ENCODE data around the gene EEF1AKMT1.

The EEF1AKMT1 gene, protein sequence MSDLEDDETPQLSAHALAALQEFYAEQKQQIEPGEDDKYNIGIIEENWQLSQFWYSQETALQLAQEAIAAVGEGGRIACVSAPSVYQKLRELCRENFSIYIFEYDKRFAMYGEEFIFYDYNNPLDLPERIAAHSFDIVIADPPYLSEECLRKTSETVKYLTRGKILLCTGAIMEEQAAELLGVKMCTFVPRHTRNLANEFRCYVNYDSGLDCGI

DNA sequence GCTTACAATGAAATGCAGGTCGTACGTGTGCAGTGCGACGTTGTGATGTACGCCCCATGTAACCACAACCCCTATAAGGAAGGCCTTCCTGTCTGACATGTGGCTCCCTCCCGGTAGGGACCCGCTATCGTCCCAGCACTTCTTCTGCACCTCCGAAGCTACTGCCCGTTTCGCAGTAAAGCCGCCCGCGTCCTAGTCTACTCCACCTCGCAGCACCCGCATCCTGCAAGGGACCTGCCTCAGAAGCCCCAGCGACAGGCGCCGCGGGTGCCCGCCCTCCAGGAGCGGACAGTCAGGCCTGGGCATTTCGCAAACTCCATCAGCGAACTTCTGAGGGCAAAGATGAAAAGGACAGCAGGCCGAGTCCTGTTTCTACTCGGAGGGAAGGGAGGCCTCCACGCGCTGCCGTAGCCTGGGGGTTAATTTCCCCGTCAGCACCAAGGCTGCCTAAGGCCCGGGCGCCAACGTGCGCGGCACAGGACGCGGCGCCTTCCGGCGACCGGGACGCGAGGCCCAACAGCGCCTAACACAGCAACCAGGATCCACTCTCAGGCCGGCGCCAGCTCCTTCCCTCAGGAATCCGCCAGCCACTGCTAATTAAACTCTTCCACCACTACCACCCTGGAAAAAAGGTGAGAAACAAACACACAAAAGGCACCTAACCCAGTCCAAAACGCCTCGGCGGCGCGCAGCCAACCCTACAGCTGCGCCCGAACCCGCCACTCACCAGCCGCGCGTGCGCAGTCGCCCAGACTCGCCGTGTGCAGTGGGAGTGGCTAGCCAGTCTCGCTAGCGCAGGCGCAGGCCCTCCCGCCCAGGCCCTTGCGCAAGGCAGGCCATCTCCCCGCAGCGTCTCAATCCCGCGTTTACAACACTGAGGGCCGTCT, at the start of gene EEF1AKMT1:
TSS of gene EEF1AKMT1 (minus strand) at position 768 of the 887 bp plus-strand sequence. CDS start 16,363 bp downstream, outside the sequence.
- DNase-seq: peak; percentile 95

DNA sequence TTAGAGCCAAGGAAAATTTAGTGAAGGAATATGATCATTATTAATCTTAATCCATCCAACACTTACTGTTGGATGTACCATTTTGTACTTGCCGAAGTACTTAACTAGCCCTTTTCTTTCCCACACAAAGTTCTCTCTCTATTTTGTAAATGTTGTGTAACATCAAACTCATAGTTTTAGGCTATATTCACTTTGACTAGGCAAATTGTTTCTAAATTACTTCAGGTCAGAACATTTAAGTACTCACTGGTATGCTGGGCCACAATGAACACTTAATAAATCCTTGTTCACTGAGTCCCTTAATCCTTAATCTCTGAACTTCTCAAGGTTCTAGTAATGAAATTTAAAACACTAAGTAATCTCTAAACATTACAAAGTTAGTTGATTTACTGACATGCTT, 49.3 kb upstream of the EEF1AKMT1 start:
- DNase-seq: no peak

DNA sequence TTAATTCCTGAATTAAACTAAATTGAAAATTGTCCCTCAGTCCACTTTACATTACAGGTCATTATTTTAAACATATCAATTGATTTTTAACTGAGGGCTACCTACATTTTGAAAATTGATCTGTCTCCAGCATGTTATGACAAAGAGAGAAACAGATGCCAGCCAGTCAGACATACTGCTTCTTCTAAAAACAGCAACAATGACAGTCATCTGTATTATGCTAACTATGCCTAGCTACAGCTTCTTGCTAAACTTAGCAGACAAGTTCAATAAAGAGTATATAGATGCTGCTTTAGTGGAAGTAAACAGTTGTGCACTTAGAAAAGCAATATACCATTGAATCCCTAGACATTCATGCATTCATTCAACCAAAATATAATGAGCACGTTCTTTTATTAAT, 48.6 kb upstream of the EEF1AKMT1 start:
- no peak for DNase-seq

DNA sequence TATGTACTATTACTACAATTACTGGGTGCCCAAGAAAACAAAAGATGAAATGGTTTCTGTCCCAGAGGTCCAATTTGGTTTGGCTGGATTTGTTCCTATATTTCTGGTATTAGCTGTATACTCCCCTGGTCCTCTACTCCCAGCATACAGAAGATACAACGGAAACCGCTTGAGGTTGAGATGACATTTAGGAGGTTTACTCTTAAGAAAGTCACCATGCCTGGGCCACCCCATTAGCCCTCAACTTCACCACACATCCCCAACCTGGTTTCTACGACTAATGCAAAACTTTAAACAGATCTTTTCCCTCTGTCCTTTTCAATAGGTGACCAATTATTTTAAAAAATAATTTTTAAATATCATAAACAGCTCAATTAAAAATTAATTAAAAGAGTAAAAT, 46.0 kb upstream of the EEF1AKMT1 start:
- DNase-seq: no peak

DNA sequence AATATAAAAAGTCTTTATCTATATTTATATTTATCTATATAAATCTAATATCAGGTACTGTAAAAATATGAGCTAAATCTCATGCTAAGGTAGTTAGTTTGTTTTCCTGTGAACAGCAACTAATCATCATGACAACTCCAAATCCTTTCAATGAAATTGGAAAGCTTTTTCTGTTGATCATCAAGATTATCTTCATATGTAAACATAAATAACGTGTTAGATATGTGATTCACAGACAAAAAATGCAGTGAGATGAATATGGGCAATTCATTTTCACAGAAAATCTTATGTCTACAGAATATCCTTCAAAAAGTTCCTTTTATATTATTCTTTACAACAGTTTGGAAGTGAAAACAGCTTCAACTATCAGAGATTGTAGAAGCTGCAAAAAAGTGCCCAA, 41.7 kb upstream of the EEF1AKMT1 start:
- no peak for DNase-seq

DNA sequence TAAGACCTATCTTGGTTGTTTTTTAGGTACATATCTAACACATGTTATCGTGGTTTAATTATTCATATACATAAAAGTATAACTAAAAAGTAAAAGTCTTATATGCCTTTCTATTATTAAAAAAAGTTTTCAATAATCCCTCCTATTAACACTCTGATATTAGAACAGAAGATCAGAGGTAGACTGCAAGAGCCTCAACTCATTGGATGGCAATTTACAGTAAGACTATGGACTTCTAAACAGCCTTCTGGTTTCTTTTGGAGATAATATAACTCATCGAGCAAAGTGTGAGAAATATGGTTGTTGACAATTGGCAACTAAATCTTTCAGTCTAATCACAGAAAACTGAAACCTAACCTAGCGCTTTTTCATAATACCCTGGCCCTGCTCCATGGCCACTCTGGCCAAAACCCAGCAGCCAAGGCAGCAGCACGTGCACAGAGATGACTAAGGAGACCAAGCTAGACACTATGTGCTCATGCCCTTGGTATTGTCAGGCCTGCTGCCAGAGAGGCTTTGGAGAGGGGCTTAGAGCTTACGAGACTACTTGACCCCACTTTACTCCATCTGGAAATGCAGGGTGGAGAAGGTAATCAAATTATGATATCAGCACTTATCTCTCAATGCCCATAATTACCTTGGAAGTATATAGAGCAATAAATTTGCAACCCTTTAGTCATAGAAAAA, 40.6 kb upstream of the EEF1AKMT1 start:
- no peak for DNase-seq

DNA sequence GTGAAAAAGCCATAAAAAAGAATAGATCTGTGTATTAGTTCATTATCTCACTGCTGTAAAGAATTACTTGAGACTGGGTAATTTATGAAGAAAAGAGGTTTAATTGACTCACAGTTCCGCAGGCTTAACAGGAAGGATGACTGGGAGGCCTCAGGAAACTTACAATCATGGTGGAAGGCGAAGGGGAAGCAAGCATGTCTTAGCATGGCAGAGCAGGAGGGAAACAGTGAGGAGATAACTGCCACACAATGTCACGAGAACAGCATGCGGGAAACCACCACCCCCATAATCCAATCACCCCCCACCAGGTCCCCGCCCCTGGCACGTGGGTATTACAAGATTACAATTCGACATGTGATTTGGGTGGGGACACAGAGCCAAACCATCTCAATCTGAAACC, 39.1 kb upstream of the EEF1AKMT1 start:
- DNase-seq: no peak

DNA sequence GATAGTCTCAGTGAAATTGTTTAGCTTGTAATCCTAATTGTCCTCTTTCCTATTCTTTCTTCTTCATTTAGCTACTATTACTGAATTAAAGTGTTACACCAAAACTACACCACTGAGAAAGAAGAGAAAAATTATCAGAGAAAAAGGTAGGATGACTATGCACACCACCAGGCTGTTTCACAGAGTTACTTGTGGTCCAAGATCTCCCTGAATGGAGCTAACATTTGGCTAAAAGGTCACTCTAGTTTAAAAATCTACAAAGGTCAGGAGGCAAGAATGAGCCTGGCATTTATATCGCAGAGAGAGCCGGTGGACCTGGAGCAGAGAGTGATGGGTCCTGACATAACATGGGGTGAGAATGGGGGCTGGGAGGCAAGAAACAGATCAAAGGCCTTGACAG, 37.0 kb upstream of the EEF1AKMT1 start:
- no peak for DNase-seq

DNA sequence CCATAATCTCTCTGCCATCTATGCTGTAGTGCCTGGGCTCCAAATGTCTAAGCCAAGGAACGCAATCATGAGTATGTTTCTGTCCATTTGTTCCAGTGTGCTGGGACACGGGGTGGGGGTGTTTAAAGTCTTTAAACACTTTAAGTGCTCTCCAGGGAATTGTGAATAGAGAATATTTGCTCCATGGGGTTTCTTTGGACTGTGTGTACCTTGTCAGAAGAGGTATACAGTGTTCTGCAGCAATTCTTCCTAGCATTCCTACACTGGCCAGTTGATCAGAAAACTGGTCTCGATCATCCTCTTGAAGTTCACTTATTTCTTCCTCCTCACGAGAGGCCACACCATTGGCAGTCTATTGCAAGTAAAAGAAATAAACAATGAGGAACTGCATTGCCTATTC, 35.1 kb upstream of the EEF1AKMT1 start:
- no peak for DNase-seq

DNA sequence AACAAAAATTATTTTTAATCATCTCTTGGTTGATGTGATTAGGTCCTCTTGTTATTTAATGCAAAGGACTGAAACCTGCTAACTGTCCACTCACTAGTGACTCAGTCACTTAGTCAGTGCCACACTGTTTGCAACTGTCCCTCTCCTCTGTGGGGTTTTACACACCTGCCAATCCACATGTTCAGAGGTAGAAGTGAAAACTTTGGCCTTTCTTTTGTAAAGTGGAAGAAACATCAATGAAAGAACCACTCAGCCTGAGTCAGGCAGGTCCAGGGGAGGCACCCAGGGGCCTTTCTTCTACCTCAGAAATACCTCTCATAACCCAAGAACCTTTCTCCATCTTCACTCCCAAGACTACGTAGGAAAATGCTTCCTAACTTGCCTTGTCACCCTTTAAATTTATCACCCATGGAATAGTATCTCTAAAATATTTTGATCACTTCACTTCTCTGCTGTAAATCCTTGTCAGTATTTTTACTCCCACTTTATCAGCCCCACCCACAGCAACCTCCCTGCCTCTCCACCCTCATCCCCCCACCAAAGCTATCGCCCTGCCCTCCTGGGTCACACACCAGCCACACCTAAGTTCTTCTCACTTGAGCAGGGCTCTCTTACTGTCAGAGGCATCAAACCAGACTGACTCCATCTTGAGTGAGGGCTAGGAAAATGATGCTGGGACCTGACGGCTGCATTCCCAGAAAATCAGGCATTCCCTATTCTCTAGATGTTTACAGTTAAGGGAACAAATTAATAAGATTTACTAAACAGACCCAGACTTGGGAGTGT, 29.6 kb upstream of the EEF1AKMT1 start:
- no peak for DNase-seq

DNA sequence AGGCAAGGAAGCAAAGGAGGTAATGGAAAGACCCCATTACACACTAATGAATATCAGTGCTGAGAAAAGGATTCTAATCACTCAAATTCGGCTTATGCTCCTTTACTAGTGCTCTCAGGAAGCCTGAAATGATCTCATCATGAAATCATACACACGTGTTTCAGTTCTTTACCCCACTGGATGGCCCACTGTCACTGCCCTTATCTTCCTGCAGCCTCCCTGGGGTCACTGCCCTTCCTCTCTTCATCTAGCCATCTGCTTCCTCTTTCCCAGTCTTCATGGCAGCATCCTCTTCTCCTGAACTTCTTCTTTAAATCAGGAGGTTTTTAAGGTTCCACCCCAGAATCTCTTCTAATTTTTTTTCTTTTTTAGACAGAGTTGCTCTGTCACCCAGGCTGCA, 27.9 kb upstream of the EEF1AKMT1 start:
- DNase-seq: no peak

DNA sequence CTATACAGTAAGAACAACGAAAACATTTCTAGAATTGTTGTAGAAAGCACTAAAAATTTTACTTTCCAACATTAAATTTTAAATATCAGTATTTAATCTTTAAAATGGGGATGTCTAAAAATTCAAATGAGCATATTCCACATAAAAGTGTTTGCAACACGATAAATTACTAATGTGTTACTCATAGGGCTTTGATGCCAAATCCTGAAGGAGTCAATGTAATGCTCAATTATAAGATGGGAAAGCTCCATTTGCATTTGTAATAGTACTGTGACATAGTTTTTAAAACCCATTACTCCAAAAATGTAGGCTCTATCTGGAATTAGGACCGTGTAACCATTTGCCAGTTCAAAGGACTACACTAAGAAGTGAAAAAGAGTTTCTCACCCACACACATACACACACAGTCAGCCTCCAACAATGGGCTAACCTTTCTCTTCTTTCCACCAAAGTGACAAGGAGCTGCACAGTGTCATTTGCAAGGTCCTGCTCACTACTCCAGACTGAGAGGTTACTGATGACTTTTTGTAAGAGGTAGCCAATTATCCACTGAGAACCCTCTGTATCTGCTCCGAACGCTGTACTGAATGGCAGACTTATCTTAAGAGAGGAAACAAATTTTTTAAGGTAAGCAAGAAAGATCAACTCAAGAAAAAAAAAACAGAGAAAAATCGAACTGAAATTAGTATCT, 26.1 kb upstream of the EEF1AKMT1 start:
- DNase-seq: no peak

DNA sequence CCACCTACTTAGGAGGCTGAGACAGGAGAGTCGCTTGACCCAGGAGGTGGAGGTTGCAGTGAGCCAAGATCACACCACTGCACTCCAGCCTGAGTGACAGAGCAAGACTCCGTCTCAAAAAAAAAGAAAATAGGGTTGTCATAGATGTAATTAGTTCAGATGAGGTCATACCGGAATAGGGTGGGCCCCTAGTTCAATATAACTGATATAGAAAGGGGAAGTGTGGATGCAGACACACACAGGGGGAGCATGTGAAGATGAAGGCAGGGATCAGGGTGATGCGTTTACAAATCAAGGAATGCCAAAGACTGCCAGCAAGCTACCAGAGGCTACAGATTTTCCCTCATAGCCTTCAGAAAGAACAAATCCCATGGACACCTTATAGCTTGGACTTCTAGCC, 24.3 kb upstream of the EEF1AKMT1 start:
- DNase-seq: no peak

DNA sequence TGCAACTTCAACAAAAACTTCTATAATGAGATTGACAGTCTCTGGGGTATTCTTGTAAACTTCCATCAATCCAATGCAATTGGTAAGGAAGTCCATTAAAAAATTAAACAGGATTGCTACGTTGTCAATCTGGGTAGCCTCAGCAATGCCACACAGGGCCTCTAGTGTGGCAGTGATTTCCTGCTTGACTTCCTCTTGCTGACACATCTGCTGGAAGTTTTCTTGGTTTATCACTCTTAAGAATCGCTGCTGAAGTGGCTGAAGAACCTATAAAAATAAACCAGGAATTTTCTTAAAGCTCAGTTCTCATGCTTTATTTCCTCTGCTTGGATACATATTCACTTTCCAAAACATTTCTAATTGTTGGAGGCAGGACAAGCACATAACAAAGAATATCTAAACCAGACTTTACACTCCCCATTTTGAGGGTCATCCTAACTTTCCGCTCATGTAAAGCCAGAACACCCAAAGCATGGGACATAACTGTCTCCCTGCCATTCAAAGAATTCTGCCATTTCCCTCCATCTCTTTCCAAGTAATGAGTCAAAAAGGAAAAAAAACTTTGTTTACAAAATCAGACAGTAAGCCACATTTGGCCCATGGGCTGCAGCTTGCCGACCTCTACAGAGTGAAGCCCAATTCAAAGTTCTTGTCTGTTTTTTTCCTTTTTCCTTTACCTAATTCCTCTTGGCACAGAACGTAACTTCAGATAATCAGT, 23.2 kb upstream of the EEF1AKMT1 start:
- no peak for DNase-seq

DNA sequence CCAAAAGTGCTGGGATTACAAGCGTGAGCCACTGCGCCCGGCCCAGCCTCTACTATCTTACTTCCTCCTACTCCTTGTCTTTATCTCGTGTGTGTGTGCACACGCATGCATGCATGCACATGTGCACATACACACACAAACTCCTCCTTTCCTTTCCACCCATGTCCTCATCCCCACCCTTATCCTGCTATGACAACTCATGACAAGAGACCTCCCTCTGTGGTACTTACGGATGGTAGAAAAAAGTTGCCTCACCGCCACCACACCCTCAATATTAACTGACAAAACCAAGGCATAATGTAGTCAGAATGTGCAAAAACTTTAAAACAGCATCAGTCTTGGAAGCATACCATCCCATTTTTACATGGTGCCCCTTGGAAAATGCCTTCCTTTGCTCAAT, 15.9 kb upstream of the EEF1AKMT1 start:
- DNase-seq: no peak

DNA sequence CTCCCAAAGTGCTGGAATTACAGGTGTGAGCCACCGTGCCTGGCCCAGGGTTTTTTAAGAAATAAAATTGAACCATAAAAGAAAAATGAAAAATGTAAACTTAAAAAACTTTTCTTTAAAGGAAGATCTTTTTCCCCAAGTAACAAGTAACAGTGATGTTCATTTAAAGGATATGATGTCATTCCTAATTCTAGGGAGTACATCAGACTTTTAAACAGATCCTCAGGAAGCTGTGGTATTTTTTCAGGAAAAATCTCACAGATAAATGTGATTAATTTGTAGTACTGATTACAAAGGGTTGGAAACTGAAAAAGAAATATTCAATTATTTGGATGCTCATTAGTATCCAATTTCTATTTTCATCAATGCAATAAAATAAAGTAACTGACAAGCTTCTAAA, 14.6 kb upstream of the EEF1AKMT1 start:
- no peak for DNase-seq

DNA sequence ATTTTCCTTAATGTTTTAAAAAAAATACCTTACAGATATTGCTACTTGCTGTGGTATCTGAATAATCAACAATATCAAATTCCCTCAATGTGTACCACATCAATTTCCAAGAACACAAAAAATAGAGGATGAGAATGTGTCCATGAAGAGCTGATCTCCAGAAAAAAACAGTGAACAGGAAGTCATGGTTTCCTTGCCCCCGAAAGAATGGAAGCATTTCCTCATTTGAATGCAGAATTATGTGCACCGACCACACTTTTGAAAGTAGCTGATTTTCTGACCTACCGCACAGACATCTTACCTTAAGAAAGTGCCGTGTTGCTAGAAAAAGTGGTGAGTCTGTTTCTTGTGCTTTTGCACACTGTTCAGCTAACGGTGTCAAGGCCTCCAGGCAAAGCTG, 13.4 kb upstream of the EEF1AKMT1 start:
- no peak for DNase-seq

DNA sequence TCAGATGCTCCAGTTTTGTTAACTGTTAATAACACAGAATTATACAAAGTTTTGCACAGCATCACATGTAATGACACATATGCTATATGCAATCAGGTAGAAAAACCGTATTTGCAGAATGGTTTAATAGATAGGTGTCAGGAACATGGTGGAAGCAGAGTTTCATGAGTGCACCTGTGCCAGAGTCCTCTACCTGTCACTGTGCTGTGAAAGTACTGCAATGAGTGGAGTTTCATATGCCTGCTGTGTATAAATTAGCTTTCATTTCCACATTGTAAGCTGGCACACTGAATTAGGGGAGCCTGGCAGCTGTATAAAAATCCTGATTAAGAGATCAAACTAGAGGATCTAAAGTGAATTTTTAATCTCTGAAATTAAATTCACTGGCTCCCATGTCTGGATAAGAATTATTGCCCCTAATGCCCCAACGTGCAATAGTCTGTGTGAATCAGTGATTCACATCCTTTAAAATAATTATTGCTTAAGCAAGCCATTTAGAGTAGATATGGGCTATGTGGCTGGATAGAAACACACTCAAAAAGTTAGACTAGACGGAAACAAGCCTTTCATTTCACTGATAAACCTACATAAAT, 8.5 kb upstream of the EEF1AKMT1 start:
- DNase-seq: no peak

DNA sequence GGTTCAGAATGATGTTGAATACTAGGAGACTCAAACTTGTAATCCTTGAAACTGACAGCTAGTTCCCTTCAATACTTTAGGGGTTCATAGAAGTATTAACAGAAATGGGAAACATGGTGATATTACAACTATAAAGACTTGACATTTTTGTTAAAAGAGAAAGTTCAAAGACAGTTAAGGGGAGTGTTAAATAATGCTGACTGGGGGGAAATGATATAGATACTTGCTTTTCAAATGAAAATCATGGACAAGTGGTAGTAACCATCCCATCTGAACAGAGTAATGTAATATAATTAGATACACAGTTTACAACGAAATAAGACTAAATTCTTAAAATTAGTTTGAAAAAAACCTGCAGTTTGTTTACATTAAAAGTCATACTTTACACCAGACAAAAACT, 6.6 kb upstream of the EEF1AKMT1 start:
- no peak for DNase-seq

DNA sequence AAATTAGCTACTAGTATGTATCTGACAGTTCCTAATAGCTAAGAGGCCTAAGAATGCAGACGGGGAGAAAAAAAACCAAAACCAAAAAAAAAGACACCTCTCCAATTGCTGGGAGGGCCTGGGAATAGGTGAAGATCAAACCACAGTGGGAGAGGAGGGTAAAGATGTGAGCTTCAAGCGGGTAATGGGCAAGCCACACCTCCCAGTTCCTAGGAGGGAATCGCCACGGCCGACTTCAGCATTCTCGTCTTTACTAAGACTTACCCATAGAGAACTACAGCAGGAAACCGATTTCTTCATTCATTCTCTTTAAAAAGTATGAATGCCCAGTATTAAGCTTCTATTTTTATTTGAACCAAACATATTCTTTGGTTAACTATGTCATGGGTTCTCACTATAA, 5.6 kb upstream of the EEF1AKMT1 start:
- no peak for DNase-seq

DNA sequence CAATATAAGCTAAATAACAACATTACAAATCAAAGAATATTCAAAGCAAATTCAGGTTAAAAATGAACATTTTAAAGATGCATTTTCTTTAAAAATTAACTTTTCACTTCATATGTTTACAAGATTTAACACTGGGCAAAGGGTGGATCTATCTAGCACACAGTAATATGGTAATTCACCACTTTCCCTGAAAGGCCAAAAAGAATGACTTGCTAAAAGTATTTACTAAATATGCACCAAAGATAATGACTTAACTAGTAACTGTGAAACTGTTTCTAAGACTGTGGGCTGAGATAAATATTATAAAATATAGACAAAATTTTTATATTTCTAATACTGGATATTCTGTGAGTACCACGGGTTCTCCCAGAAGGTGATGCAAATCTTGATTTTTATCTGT, 4.5 kb upstream of the EEF1AKMT1 start:
- DNase-seq: no peak
